A673 (cell line): ENCODE results near the gene TXNRD1. TPM values are rescaled to one million over a fixed set of nuclear protein-coding genes. Genes with fewer than 3 reads are reported as not detected.
"Not testable (repeated sequence)": the region's sequence is repeated elsewhere in the genome, so short reads cannot be mapped to it uniquely, and the experiment has no call there.

Experiments used
- BruUV-seq: library from RNA; stranded (reverse); fragments of 400-500 nt; replicated peaks from 2 replicates; lab custom pipeline; 2021; lab: Mats Ljungman, UMichigan
- CTCF ChIA-PET: fragments of 300-600 bp; sonication (Branson Sonifier 250); formaldehyde crosslinking; loops from one replicate; lab custom pipeline; 2022; ENCODE audit warnings: antibody characterized with exemption; lab: Charles Lee
- POLR2A ChIA-PET: fragments of 300-600 bp; sonication (Branson Sonifier 250); formaldehyde crosslinking; loops from one replicate; lab custom pipeline; 2022; ENCODE audit warnings: antibody characterized with exemption; ENCODE audit not compliant: low non-redundant PET; lab: Charles Lee
- DNase-seq: peaks from one replicate; pipeline ENCODE4 v3.0.0-alpha.2; 2015; ENCODE audit warnings: low spot score
- H3K27ac ChIP-seq: fragments of 200-600 bp; sonication (generic); 2 replicates; pipeline ENCODE4 v1.5.1; 2016; ENCODE audit warnings: mixed run types, low read depth, mild to moderate bottlenecking, mixed read lengths, antibody characterized with exemption, low read length; ENCODE audit not compliant: poor library complexity, severe bottlenecking
- H3K27me3 ChIP-seq: fragments of 200-600 bp; sonication (generic); replicated peaks from 2 replicates; pipeline ENCODE4 v1.6.1; 2017; ENCODE audit warnings: mixed run types, low read depth, mild to moderate bottlenecking, mixed read lengths, antibody characterized with exemption, low read length; ENCODE audit not compliant: insufficient read depth, poor library complexity
- H3K36me3 ChIP-seq: fragments of 200-600 bp; sonication (generic); 2 replicates; pipeline ENCODE4 v1.6.1; 2016; ENCODE audit warnings: mixed run types, mild to moderate bottlenecking, mixed read lengths, antibody characterized with exemption, low read length; ENCODE audit not compliant: insufficient read depth, poor library complexity, severe bottlenecking
- H3K4me1 ChIP-seq: fragments of 200-600 bp; sonication (generic); 2 replicates; pipeline ENCODE4 v1.6.1; 2017; ENCODE audit warnings: mixed run types, mild to moderate bottlenecking, mixed read lengths, antibody characterized with exemption, low read length; ENCODE audit not compliant: insufficient read depth, poor library complexity, severe bottlenecking
- H3K4me3 ChIP-seq: fragments of 200-600 bp; sonication (generic); 2 replicates; pipeline ENCODE4 v1.5.1; 2016; ENCODE audit warnings: low read depth, mixed run types, mild to moderate bottlenecking, mixed read lengths, low read length; ENCODE audit not compliant: poor library complexity, severe bottlenecking
- H3K9me3 ChIP-seq: fragments of 200-600 bp; sonication (generic); 2 replicates; pipeline ENCODE4 v1.6.1; 2016; ENCODE audit warnings: mixed run types, low read depth, mild to moderate bottlenecking, mixed read lengths, antibody characterized with exemption, low read length; ENCODE audit not compliant: poor library complexity, severe bottlenecking
- CTCF ChIP-seq: fragments of 300-800, 200-600 bp; sonication (generic); conservative IDR thresholded peaks from 2 replicates; pipeline ENCODE4 v1.5.1; 2017; ENCODE audit warnings: low read depth, mild to moderate bottlenecking, antibody characterized with exemption, low read length, moderate library complexity, mixed read lengths
- EZH2 ChIP-seq: fragments of 200-600 bp; sonication (generic); IDR thresholded peaks from 2 replicates; pipeline ENCODE4 v1.6.1; 2017; ENCODE audit warnings: borderline replicate concordance, low read depth, mild to moderate bottlenecking, mixed read lengths, antibody characterized with exemption, low read length; ENCODE audit not compliant: poor library complexity, severe bottlenecking
- intact Hi-C: fragments of 100-400 bp; cut with micrococcal nuclease; formaldehyde crosslinking; loops from one replicate; pipeline ENCODE4 v1.10.0; 2022; ENCODE audit not compliant: unreplicated experiment
- total RNA-seq: library from RNA; stranded (reverse); gene quantifications from 2 replicates; pipeline ENCODE4 v1.2.3, GENCODE V29; 2021

TXNRD1 gene
- total RNA-seq, 1 experiment from 2014 or later, result 226 TPM

DNA sequence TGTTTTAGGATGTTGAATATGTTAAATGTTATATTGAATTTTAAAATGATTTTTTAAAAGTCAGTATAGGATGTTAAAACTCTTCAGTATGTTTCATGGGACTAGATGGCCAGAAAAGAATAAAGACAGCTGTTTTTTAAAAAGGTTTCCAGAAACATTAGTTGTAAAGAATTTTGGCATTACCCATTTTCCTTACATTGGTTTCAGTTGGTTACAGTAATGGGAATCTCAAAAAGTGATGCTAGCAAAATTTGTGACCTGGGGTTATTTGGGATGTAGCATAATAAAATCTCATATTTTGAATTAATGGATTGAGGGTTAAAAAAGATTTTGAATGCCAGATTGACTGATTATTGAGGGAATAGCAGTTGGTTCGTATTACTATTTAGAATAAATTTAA is 113.2 kb downstream of the TXNRD1 start:
- intact Hi-C loops, result no loop called here
- TF ChIP-seq EZH2 (no peak), CTCF (no peak)
- no peaks in the 10 kb centered on the region for H3K27me3 ChIP-seq
- POLR2A ChIA-PET, result no interaction called here
- CTCF ChIA-PET, result no interaction called here
- no peaks in the 10 kb centered on the region for H3K9me3 ChIP-seq
- no peak overlapping the region for H3K4me3 ChIP-seq
- no peaks in the 10 kb centered on the region for H3K4me1 ChIP-seq
- peaks cover 77% of the 10 kb centered on the region for H3K36me3 ChIP-seq
- BruUV-seq, result no TSS peak
- H3K27ac ChIP-seq, result no peak overlapping the region
- DNase-seq, result no peak

DNA sequence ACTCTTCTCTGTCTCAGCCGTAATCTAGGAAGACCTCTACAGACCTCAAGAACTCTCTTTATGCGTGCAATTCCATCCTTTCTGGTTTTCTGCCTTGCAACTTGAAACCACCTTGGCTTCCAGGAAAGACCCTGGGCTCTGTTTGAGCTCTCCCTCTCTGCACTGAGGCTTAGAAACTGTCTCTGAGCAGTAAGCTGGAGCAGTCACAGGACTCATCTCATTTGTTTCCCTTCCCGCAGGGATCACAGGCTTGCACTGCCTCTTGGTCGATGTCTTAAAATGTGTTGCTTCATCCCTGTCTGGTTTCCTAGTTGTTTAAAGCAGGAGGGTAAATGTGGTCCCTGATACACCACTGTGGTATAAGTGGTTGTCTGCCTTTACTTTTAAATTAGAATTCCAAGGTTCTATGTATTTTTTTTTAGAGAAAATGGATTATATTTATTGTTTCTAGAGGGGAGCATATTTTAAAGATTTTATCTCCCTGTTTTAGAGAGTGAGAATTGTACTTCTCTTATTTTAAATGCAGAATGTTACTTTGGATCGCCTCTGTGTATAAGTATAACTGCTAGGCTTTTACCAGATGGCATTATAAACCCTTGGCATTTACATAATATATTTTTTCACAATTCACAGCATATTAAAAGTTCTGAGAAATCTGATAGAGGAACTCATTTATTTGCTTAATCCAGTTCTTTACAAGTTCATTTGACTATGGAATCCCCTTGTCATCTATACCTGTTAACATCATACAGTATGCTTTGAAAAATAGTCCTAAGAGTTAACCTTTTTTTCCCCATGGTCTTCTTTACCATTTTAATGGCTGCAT is 114.3 kb downstream of the TXNRD1 start:
- no peak overlapping the region for H3K4me3 ChIP-seq
- H3K36me3 ChIP-seq, result peaks cover 80% of the 10 kb centered on the region
- H3K27me3 ChIP-seq, result no peaks in the 10 kb centered on the region
- DNase-seq, result no peak
- no peak for TF ChIP-seq CTCF
- TF ChIP-seq EZH2, result no peak
- POLR2A ChIA-PET, result no interaction called here
- intact Hi-C loops, result no loop called here
- CTCF ChIA-PET, result interaction anchor here (0.7 kb wide), 1 partner anchor 79 kb away, joined by 4 read pairs; no protein-coding TSS in a partner anchor
- no peaks in the 10 kb centered on the region for H3K9me3 ChIP-seq
- H3K4me1 ChIP-seq, result no peaks in the 10 kb centered on the region
- BruUV-seq, result no TSS peak
- peak overlapping the region; percentile 22 for H3K27ac ChIP-seq

DNA sequence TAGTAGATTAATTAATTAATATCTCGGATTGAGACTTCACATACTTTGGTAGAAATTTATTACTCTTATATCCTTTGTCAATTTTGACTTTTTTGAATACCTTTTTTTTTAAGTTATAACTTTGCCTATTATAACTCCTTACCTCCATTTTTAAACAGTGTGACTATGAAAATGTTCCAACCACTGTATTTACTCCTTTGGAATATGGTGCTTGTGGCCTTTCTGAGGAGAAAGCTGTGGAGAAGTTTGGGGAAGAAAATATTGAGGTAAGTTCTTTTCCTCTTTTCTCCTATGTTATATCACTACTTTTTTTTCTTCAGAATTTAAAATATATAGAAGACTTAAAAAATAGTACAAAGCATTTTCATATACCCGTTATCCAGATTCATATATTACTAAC is 115.8 kb downstream of the TXNRD1 start:
- DNase-seq, result no peak
- H3K27me3 ChIP-seq, result no peaks in the 10 kb centered on the region
- H3K9me3 ChIP-seq, result no peaks in the 10 kb centered on the region
- BruUV-seq, result no TSS peak
- H3K27ac ChIP-seq, result no peak overlapping the region
- TF ChIP-seq EZH2 (no peak), CTCF (no peak)
- H3K4me1 ChIP-seq, result no peaks in the 10 kb centered on the region
- ChIA-PET POLR2A (no interaction called here), CTCF (no interaction called here)
- H3K4me3 ChIP-seq, result no peak overlapping the region
- H3K36me3 ChIP-seq, result peaks cover 79% of the 10 kb centered on the region
- intact Hi-C loops, result no loop called here

GRCh38 chr12:104332273-104332672 is 116.7 kb downstream of the TXNRD1 start:
- CTCF ChIA-PET, BruUV-seq, H3K4me1 ChIP-seq, intact Hi-C loops, DNase-seq, H3K4me3 ChIP-seq, H3K27ac ChIP-seq, POLR2A ChIA-PET, H3K27me3 ChIP-seq, H3K9me3 ChIP-seq: not testable (repeated sequence)
- H3K36me3 ChIP-seq, result peaks cover 79% of the 10 kb centered on the region
